DMS 273 (cell line): Measurements from ENCODE around the gene RNU2-63P.
"Not testable (repeated sequence)": the region's sequence is repeated elsewhere in the genome, so short reads cannot be mapped to it uniquely, and the experiment has no call there.

ENCODE experiments used
- DNase-seq: peaks from one replicate; lab custom pipeline; 2025; ENCODE audit not compliant: unreplicated experiment; lab: John Stamatoyannopoulos, UW

The RNU2-63P gene

DNA sequence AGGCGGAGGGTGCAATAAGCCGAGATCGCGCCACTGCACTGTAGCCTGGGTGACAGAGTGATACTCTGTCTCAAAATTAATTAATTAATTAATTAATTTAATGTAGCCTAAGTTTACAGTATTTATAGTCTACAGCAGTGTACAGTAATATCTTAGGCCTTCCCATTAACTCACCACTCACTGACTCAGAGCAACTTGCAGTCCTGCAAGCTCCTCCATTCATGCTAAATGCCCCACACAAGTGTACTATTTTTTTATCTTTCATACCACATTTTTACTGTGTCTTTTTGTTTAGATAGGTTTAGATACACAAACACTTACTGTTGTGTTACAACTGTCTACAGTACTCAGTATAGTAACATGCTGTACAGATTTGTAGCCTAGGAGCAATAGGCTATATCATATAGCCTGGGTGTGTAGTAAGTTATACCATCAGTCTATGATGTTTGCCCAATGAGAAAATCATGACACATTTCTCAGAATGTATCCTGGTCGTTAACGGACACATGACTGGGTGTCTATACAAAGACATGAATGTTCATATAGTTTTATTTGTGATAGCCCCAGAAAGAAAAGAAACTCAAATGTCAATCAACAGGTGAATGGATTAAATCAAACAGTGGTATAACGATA lies 15.8 kb upstream of the RNU2-63P start:
- DNase-seq: no peak

DNA sequence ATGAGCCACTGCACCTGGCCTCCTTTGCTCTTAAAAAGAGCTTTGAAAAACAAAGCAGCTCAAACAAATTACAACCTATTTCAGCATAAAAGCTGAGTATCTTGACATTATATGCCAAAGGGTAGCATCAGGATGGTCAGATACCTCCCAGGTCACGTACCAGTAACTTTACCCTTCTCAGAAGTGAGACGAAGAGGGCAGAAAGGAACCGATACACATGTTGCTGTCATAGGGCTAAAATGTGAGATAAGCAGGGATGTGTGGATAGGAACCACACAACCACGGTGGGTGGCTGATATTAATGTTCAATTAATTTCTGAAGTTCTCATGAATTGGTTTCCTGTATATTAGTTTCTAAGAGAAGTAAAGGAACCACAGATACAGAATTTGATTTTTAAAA lies 12.6 kb upstream of the RNU2-63P start:
- DNase-seq: no peak

DNA sequence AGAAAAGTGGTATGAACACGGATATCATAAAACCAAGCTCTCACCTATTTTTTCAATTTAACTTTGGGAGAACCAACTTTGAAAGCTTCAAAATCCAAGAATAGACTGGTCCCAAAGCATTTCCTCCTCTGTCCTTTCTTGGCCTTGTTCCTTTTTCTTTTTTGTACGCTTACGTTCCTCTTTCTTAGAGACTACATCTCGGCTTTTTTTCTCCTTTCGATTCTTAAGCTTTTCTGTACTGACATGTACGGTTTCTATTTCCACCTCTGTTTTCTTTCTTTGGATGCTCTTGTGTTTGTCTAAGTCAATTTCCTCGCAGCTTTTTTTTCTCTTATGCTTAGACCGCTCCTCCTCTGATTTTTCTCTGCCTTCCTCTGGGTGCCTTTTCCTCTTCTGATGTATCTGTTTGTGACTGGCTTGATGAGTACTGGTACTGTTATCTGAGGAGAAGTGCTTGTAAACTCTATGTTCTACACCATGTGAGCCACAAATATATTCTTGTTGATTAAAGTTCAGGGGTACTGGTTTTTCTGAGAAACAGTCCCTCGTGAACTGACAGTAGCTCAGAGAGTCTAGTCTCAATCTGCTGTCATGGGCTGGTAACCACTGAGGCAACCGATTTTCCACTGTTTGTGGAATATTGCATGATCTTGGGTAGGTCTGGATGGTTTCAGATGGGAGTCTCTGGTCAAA lies 11.5 kb upstream of the RNU2-63P start:
- DNase-seq: no peak

DNA sequence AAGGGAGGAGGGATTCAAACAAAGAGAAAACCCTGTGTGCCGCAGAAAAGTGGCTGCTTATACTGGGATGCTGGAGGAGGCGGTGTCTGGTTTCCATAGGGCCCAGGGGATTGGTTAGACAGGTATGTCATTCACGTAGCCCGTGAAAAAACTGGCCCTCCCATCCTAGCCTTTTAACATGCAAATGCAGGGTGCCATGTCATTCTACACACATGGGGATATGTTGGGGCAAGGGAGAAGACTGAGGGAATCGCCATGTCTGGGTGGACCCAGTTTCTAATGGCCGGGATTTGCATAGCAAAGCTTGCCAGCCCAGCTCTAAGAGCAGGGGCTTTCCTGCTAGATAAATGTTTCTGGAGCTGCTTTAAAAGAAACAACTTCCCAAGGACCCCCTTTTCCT lies 8.2 kb upstream of the RNU2-63P start:
- DNase-seq: no peak

DNA sequence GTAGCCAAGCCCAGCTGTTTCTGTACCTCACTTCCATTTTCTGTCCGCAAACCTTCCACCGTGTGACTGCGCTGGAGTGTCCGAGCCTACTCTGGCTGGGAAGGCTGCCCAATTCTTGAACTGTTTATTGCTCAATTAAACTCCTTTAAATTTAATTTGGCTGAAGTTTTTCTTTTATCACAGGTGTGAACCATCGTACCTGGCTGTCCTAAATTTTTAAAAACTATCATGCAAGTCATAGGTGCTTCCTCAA lies 6.2 kb upstream of the RNU2-63P start:
- DNase-seq: no peak

DNA sequence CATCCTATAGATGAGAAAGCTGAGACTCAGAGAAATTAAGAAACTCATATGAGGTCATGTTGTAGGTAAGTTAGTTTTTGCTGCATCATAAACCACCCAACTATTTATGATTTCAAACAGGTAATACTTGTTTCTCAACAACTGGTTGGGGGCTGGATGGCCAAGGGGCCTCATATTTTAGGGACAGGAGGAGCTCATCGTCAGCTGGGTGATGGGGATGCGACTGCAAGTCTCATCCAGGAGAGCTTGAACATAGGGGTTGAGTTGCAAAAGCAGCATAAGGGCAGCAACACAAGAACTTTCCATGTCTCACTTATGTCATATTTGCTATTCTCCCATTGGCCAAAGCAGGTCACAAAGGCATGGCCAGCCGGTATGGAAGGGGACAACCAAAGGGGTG lies 3.6 kb upstream of the RNU2-63P start:
- DNase-seq: no peak

DNA sequence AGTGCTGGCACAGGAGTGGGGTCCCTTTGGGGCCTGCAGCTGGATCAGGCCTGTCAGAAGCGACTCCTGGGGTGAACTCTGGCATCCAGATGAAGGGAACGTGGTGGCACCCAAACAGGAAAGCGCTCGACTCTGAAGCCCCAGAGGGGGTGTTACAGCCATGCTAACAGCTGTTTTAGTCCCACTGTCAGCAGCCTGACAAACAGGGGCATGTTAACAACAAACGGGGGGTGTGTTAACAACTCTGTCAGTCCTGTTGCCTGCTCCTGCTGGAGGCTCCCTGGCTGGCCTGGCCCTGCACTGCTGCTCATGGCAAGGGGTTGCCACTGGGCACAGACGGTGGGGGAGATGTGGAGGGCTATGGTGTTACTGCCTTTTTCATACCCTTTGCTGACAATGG lies 2.6 kb upstream of the RNU2-63P start:
- DNase-seq: no peak

DNA sequence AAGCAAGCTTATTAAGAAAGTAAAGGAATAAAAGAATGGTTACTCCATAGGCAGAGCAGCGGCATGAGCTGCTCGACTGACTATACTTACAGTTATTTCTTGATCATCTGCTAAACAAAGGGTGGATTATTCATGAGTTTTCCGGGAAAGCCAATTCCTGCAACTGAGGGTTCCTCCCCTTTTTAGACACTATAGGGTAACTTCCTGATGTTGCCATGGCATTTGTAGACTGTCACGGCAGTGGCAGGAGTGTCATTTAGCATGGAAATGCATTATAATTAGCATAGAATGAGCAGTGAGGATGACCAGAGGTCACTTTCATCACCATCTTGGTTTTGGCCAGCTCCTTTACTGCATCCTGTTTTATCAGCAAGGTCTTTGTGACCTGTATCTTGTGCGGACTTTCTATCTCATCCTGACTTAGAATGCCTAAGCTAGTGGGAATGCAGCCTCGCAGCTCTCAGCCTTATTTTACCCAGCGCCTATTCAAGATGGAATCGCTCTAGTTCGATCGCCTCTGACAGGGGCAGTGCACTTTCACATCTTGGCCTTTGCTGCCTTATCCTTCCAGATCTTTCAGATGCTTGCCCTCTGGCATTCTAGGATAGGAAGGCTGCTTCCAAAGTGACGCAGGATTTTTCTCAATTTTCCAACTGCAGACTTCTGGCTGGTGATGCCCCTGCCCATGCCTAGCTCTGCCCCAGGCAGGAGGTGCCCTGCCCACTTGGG lies 1.9 kb upstream of the RNU2-63P start:
- DNase-seq: not testable (repeated sequence)

DNA sequence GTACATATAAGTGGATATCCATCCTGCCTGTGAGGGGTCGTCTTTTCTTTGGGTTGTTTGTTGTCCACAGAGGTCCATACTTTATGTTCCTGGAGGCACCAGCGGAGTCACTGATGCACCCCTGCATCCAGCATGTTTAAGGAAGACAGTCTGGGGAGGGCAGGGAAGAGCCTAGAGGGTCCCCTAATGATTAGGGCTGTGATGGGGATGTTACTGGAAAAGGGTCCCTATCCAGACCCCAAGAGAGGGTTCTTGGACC lies 1.4 kb upstream of the RNU2-63P start:
- not testable (repeated sequence) for DNase-seq

DNA sequence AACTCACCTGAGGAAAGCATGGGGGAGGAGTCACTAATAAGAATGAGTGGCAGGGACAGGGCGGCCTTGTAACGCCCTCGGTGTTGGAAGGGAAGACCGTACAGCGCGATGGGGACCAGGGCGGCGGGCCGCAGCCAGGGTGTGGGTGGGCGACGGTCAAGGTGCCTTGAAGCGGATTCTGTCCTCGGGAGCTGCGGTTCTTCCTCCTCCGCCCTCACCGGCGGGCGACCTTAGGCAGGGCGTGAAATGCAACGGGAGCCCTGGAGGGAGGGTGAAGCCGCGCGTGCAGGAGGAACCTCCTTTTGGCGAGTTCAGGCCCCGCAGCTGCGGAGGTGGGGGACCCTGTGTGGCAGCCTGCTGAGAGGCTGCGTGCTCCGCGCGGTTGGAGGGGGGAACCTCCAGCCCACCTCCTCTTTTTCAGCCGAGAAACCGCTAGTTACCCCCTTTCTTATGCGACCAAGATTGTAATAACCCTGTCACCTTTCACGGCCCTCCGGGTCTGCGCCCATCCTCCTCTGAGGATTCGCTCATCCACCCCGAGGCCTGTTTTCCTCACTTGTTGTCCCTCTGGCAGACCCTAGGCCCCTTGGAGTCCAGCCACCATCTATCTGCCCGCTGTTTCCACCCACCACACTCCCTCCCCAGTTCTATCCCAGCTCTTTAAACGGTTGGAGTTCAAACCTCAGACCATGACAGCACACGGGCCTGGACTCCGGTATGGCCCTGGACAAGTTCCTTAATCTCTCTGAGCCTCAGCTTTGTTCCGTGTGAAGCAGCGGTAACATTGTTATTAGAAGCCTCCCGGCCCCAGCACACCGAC lies 823 bp upstream of the RNU2-63P start:
- DNase-seq: peak; percentile 88

DNA sequence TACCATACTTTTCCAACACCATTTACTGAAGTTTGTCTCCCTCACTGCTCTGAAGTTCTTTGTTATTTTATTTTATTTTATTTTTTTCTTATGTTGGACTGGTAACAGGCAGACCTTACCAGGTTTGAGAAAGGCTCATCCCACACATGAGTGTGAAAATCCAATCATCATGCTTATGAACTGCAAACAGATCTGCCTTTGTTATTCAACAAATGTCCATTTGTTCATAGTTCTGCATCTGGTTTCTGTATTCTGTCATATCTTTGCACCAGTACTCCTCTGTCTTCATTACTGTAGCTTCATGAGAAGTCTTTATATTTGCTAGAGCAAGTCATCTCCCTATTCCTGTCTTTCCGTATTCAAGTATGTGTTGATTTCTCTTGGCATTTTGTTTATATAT lies 5.3 kb downstream of the RNU2-63P start:
- no peak for DNase-seq

DNA sequence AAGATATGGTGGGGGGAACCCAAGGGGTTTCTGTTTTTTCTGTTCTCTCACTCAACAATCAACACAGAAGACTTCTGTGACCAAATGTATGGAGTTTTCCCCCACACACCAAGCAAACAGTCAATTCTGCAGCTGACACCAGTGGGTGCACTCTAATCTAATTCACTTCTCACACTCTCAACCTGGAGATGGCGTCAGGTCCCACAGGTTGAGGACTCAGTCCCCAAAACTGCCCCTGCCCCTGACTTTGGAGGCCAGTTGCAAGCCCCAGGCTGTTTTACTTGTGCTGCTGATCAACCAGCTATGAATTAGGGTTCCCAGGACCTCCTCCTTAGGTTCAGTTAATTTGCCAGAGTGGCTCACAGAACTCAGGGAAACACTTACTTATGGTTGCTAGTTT lies 6.2 kb downstream of the RNU2-63P start:
- no peak for DNase-seq

DNA sequence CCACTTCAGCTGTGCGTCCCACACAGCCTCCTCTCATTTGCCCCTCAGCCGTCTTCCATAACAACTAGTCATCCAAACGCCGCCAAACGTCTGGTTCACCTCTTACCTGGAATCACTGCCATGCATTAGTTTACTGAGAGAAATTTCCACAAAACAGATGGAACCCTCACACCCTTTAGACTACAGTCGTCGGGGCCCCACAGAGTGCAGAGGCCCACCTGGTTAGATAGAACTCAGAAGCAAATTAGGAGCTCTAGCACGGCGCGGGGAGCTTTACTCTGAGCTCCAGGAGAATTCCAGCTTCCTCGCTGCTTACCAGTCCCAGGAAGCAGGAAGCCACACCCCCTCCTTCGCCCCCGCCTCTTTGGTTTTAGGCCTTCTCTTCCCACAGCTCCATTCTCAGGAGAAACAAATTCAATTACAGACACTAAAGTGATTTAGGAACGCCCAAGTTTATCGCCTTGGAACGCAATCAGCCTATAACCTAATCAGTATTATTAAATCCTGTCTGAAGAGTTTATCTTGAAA lies 9.4 kb downstream of the RNU2-63P start:
- no peak for DNase-seq

DNA sequence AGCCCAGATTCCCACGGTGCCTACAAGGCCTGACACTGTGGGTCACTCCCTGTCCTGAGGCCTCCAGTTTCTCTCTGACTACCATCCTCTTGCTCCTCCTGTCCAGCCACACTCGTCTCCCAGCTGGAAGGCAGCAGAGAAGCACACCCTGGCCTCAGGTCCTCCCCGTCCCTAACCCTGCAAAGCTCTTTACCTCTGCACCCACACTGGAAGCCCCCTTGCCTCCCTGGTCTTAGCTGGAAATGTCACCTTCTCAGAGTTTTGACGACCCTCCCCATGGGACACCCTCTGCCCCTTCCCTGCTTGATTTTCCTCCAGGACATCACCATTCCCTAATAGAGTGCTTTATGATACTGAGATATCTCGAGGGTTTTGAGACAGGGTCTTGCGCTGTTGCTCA lies 10.6 kb downstream of the RNU2-63P start:
- no peak for DNase-seq

DNA sequence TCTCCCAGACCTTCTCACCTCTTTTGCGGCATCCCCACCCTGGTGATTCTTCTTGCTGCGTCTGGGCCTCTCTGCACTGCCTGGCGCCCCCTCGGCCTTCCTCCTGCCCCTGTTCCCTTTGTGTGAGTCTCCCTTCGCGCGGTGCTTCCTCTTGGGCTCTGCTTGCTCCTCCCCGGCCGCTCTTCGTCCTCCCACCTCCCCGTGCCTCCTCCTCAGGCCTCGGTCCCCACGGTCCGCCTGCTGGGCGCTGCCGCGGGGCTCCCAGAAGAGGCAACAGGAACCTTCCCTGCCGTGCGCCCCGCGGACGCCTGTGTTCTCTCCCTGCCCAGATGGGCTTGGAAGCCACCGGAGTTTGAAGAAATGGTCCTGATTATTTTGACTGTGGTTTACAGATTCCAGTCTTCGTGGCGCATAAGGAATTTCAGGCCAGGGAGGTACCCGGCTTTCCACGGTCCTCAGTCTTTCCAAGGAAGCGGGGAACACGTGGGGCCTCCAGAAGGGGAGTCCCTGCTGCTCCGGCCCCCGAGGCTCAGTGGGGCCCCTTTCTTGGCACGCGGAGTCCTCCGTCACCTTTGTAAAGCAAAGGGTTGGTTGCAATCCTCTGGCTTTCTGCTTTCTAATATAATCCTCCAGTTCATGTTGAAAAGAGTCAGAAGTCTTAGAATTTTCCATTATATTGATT lies 13.1 kb downstream of the RNU2-63P start:
- DNase-seq: no peak

DNA sequence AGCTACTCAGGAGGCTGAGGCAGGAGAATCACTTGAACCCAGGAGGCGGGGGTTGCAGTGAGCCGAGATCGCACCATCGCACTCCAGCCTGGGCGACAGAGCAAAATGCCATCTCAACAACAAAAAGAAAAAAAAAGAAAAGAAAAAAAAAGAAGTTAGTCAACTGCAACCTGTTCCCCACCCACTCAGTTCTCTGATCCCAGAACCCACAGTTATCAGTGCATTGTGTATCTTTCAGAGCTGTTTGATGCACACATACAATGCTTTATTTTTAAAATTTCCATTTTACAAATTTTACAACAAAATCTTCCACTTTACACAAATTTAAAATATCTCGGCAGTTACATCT lies 14.0 kb downstream of the RNU2-63P start:
- no peak for DNase-seq

DNA sequence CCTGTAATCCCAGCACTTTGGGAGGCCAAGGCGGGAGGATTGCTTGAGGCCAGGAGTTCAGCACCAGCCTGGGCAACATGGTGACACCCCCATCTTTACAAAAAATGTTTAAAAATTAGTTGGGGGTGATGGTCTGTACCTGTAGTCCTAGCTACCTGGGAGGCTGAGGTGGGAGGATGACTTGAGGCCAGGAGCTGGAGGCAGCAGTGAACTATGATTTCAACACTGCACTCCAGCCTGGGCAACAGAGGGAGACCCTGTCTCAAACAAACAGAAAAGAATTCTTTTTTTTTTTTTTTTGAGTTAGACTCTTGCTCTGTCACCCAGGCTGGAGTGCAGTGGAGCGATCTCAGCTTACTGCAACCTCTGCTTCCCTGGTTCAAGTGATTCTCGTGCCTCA lies 15.9 kb downstream of the RNU2-63P start:
- not testable (repeated sequence) for DNase-seq

DNA sequence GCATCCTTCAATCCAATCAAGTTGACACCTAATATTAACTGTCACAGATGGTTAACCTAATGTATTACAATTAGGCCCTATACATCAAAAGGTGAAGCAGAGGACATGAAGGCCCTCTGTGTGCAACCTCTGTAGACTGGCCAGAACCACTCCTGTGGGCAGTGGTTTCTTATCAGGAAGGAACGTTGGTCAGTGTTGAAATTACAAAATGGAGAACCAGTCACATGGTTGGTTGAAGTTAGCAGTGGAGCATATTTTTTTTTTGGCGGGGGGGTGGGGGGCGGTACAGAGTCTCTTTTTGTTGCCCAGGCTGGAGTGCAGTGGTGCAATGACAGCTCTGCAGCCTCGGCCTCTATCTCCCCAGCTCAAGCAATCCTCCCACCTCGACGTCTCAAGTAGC lies 19.8 kb downstream of the RNU2-63P start:
- DNase-seq: no peak

DNA sequence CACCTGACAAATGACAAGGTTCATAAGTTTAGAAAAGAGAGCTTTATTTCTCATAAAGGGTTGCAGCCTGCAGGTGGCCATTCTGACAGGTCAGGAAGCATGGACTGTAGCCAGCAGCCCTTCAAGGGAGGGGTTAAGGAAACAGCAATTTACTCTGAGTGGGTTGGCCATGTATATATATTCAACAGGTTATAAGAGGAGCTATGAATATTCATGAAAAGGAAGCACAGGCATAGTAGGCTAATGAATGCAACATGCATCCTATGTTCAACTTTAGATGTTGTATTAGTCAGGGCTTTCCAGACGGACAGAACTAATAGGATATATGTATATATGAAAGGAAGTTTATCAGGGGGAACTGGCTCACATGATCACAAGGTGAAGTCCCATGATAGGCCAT lies 20.6 kb downstream of the RNU2-63P start:
- no peak for DNase-seq

DNA sequence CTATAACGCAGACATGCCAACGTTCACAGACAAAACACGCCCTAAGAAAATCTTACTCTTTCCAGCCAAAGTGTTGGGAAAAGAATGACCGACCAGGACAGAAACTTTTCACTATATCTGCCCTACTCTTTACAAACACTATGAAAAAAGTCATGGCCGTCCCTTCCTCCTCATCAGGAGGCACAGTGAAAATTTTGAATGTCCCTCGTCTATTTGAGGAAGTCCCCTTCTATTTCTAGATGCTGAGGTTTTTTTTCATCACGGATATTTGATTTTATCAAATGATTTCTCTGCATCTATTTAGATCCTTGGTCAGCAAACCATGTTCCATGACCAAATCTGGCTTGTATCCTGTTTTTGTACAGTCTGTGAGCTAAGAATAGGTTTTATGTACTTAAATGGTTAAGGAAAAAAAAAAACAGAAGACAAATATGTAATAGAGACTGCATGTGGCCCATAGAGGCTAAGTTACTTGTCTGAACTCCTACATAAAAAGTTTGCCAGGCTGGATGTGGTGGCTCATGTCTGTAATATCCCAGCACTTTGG lies 22.0 kb downstream of the RNU2-63P start:
- DNase-seq: not testable (repeated sequence)

DNA sequence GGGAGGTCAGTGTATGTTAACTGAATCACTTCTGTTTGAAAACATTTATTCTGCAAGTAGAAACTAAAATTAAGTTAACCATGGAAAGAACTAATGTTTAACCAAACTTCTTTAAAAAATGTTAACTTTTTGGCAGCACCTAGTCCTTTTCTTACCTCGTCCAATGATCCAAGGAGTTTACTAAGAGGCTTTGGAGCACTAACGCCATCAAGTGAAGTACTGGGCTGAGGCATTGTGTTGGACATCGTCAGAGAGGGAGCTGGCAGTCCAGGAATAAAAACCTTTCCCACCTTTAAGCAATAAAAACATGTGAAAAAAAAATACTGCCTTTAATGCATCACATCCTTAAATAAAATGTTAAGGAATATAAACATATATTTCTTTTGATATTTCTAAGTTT lies 23.8 kb downstream of the RNU2-63P start:
- DNase-seq: not testable (repeated sequence)
